Fibroblast of skin of abdomen (primary cell): ENCODE results near the gene PGM5.
"Not testable (repeated sequence)": the region's sequence is repeated elsewhere in the genome, so short reads cannot be mapped to it uniquely, and the experiment has no call there.

Experiments used
- DNase-seq: peaks from one replicate; pipeline ENCODE4 v3.0.0-alpha.2; 2013

The PGM5 gene

DNA sequence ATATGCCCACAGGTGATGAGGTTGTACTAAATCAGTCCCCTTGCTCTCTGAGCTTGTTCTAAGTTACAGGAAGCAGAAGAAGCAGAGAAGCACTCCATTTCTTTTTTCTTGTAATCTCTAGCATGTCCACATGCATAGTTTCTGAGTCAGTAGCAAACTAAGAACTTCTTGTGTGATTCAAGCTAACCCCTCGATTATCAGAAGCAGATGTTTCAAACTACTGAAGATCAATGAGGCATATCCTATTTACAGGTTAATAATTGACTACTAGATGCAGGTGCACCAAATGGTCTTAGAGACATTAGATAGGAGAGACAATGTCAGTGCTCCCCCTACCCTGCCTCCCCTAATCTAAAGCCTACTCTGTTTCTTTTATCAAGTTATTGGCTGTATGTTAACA is 21.3 kb downstream of the PGM5 start:
- not testable (repeated sequence) for DNase-seq

- not testable (repeated sequence) for DNase-seq
Measured at GRCh38 chr9:68383894-68384293, 27.5 kb downstream of the PGM5 start.

DNA sequence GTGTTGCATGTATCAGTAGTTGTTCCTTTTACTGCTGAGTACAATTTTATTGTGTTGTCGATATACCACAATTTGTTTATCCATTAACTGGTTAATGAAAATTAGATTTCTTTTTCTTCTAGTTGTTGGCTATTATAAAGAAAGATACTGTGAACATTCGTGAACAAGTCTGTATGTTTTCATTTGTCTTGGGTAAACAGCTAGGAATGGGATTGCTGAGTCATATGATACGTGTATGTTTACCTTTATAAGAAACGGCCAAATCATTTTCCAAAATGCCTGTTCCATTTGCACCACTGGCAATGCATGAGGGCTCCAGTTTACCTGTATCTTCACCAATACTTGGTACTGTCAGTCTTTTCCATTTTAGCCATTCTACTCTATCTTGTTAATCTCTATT is 33.1 kb downstream of the PGM5 start:
- not testable (repeated sequence) for DNase-seq

- peak; percentile 4 for DNase-seq
Measured at GRCh38 chr9:68390737-68391136, 34.3 kb downstream of the PGM5 start.

GRCh38 chr9:68396411-68397094 is 40.1 kb downstream of the PGM5 start:
- DNase-seq, result not testable (repeated sequence)

DNA sequence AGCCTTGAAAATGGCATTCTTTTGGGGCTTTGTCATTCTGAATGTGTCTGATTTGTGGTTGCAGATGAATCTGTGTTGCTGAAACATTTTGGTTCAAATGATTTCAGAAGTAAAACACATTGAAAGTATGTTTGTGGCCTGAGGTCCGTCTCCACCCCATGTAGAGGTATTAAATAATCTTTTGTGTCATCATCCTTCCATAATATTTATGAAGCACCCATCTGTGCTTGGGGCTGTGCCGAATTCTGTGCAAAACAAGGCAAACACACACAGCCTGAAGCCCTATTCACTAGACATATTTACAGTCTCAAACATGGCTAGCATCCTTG is 40.6 kb downstream of the PGM5 start:
- DNase-seq, result peak; percentile 87

- peak; percentile 9 for DNase-seq
Measured at GRCh38 chr9:68397796-68398195, 41.4 kb downstream of the PGM5 start.

DNA sequence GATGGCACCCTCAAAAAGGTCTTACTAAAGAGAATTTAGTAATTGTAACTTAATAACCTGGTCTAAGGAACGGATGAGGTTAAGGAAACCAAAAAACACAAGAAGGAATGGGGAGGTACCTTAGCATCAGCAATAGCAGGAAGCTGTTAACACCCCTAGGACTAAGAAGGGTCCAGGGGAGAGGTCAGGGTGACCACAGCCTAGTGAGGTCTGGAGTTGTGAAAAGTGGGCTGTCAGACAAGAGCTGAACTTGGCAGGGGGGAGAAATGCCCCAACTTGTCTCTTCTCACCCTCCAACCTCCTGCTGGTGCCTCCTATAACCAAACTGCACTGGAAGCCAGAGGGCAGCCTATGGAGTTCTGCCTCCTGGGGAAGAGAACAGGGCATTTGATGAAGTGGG is 41.9 kb downstream of the PGM5 start:
- DNase-seq, result not testable (repeated sequence)

GRCh38 chr9:68404421-68405185 is 48.2 kb downstream of the PGM5 start:
- DNase-seq, result not testable (repeated sequence)

GRCh38 chr9:68411865-68412264 is 55.5 kb downstream of the PGM5 start:
- not testable (repeated sequence) for DNase-seq

GRCh38 chr9:68412754-68413153 is 56.3 kb downstream of the PGM5 start:
- DNase-seq, result not testable (repeated sequence)

- DNase-seq, result not testable (repeated sequence)
Measured at GRCh38 chr9:68415065-68415464, 58.7 kb downstream of the PGM5 start.

- DNase-seq, result no peak
Measured at GRCh38 chr9:68416936-68417564, 60.6 kb downstream of the PGM5 start.

DNA sequence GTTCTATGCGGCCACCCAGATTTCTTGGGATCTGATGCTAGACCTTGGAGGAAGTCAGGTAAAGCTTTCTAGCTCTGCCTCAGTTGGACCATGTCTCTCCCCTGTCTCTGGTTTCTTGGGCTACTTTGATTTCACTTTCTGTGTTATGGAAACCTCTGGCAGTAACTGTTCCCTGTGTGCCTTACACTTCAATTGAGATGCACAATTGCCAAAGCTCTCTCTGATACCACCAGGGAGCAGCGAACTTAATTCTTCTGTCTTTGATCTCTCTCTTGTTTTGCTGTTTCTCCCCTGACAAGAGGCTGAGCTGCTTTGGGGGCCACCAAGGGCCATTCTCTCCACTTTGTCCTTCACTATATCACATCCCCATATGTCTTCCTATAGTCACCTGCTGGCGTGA is 61.4 kb downstream of the PGM5 start:
- no peak for DNase-seq

DNA sequence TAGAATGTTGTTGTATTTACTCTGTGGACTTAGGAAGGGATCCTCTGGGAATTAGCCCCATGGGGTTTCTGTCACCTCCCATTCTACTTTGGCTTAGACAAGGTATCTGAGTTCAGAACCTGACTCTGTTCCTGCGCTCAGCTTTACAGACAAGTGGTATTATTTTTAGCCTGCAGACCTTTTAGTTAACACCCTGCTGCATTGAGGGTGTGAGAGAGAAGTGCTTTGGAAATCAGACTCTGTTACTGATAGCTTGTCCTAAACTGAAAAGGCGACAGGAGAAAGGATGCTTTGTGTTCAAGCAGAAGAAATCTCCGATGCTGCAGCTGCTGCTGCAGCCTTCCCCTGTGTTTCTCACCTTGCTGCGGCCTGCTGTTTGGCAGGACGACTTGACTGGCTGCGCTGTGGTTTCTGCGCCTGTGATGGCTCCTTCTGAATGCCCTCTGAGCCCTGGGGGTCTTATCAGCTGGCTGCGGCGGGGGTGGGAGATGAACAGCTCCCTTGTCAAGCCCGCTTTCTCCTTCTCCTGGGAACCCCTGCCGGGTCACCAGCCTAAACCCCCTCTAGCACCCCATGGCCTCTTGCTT is 61.9 kb downstream of the PGM5 start:
- DNase-seq, result no peak

DNA sequence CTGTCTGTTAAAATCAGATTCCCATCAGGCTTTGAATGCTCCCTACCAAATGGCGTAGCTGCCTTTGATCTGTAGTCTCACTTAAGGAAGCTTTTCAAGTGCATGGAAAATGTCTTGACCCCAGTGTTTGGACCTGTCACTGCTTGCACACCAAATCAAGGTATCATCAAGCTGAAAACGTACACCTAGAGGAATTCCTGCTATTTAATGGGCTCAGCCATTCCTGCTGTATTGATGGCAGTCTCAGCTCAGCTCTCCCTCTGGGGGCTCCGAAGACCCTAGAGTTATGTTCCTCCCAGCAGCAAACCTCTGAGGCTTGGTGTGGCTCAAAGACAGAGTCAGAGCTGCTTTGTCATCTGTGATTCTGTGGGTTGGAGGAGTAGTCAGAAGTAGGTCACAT is 63.5 kb downstream of the PGM5 start:
- no peak for DNase-seq

DNA sequence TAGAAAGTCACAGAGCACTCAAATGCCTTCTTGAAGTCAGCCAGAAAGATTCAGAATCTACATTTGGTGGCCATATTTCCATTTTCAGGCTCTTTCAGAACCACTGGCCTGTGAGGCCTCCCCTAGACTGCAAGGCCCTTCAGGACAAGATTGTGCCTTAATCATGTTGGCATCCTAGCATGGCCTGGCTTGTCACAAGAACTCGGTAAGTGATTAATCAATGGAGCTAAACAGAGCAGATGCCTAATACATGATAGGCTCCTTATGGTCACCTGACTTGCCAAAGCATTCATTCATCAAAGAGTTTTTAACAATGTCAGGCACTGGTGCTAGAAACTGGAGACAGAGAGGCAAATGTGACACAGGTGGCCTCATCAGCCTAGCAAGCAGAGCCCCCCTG is 70.3 kb downstream of the PGM5 start:
- no peak for DNase-seq

DNA sequence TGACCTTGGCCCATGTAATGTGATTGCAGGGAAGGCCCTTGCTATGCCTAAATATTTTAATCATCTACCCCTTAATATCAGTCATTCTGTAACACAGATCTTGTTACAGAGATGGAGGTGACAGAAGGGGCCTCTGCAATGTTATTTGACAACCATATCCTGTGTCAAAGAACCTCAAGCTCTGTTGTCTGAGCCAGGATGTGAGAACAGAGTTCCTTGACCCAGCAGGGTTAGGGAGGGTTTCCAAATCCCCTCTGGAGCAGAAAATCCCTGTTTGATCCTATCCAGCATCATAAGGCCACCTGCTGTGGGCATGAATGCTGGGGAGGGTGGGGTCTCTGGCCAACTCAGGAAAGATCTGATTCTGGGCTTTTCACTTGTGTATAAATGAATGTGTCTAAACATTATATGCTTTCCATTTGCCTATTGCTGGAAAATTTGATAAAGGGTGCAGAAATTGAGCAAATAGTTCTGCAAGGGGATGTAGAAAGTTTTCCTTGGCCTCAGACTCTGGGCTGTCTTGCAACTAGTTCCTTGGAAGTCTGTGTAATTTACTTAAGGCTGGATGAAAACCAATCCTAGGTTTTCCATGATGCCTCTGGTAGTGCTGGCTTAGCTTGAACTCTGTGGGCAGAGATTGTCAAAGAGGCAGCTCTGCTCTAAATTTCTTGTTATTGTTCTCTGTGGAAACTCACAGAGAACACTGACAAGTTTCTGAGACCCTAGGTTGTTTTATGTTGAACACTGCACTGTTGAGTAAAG is 71.0 kb downstream of the PGM5 start:
- no peak for DNase-seq

DNA sequence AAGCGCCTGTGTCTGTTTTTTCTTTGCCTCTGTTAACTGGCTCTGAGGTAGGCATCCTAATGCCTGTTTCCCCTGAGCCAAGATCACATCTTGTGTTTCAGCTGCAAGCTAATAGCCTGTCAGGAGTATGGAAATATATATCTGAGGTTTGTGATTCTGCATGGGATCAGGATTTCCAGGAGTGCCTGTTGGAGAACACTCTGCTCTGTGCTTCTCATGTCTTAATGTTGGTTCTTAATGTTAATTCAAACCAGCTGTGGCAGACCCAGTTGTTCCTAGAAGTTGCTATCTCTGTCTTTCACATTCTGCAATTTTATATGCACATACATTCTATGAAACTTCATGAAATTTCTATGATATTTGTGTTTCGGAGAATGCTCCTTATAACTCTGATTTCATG is 72.1 kb downstream of the PGM5 start:
- no peak for DNase-seq

DNA sequence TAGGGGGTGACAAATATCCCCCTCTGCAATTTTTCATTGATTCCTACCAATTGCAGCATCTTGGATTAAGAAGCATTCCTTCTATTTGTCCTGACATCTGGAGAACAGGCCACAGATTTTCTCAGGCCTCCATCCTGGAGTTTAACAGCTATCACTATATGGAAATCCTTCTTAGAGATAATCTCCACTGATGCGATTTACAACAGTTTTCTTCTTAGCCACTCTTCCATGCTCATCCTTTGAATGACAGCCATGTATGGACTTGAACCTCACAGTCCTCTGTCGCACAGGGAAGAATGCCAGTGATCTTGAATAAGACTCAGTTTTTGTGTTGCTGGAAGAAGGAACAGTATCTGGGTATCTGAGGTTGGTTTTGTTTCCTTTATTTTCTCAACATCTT is 73.2 kb downstream of the PGM5 start:
- DNase-seq, result no peak

GRCh38 chr9:68431307-68431706 is 74.9 kb downstream of the PGM5 start:
- DNase-seq, result no peak

DNA sequence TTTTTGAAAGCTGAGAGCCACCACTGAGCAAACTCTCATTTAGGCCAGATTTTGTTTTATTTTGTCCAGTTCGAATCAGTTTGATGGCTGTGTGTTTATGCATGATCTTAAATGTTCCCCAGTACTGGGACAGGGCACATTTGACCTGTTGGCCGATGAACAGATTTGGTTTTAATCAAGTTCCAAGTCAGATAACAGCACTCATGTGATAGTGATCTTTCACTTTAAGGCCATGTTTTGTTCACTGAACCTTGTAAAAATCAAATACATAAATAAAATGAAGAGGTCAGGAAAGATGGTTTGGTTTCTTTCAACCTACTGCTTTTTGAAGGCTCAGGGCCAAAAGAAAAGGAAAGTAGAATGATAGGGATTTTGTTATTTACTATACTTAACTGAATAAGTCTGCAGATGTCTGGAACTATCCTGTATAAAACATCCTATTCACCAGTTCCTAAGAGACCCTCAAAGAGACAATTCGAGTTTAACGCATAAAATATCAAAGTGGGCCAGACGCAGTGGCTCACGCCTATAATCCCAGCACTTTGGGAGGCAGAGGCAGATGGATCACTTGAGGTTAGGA is 77.2 kb downstream of the PGM5 start:
- no peak for DNase-seq
